NOMO-1 treated with DMSO at 0.1 percent for 48 hours (cell line): ENCODE results near the gene POLE4.

Experiments
- DNase-seq: peaks from one replicate; lab custom pipeline; 2025; ENCODE audit not compliant: unreplicated experiment; lab: John Stamatoyannopoulos, UW

POLE4 gene

DNA sequence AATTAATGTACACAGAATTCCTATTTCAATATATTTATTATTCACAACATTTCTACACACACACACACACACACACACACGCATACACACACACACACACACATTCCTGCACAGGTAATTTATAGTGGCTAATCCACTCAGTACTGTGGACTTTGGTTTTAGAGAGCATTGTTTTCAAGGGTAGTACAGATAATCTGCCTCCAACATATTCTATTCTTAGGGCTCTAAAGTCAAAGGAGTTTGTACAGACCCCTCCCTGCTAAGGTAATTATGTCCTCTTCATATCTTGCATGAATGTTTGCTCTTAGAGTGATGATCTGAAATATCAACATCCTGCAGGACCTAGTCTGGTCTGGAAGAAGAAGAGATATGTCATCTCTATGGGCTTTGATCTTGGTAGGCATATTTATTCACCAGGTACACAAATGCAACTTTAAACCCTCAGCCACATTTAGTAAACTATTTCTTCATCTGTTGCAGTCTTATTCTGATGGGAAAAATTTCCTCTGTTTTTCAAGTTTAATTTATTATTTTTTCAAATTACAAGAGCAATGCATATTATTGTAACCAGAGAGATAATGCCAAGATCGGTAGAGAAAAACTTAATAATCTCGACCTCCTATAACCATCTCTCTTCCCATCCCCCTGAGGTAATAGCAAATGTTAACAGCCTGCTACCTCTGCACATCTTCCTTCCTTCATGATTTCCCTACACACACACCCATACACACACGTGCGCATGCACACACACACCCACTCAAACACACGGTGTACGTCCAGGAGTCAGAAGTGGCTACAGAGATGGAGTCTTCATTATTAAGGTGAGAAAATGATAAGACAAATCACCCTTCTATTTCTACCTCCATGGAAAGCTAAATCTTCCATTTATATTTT lies 18.3 kb upstream of the POLE4 start:
- no peak for DNase-seq

DNA sequence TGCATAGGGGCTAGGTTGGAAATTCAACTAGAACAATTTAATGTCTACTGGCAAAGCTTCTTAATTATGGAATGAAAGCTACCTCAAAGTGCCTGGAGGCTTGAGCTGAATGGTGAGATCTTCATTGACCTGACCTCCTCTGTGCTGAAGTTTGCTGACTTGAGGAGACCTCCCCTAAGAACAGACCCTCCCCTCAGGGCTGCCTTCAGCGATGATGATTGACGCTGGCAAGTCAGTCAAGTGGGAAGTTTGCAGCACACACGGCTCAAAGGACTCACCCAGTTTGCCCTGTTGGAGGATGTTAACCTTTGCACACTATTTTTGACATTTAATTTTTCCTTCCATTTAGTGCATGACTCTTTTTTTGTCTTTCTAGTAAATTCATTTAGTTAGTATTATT lies 17.2 kb upstream of the POLE4 start:
- no peak for DNase-seq

DNA sequence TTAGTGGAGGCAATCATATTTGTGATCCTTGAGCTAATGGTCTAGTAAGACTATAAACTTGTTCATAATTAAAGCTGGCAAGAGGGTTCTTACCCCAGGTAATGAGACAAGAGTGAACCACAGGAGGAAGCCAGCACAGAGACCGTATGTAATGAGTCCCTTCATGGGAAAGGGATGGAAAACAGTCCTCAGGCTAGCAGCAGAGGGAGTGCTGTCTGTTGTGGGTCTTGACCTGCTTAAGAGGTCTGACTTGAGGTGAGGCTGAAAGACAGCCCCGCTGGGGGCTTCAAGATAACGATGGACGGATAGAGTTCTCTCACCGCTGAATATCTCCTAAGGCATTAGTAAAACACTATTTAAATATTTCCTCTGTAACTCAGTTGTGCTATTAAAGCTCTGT lies 16.2 kb upstream of the POLE4 start:
- no peak for DNase-seq

DNA sequence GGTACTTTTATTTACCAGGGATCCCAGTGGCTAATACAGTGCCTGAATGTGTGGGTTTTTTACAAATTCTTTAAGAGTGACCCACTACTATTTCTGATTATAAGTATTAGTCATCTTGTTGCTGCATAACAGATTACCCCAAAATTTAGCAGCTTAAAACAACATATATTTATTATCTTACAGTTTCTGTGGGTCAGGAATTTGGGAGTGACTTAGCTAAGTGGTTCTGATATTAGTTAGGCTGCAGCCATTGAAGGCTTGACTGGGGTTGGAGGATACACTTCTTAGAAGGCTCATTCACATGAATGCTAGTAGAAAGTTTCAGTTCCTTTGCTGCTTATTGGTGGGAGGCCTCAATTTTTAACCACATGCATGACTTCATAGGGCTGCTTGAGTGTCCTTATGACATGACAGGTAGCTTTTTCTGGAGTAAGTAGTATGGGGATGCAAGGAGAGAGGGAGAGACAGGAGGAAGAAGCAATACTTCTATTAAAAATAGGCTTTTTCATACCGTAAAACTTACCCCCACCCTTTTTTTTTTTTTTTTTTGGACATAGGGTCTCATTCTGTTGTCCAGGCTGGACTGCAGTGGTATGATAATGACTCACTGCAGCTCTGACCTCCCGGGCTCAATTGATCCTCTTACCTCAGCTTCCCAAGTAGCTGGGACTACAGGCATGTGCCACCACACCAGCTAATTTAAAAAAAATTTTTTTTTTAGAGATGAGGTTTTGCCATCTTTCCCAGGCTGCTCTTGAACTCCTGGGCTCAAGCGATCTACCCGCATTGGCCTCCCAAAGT lies 13.3 kb upstream of the POLE4 start:
- DNase-seq, result peak; percentile 64

DNA sequence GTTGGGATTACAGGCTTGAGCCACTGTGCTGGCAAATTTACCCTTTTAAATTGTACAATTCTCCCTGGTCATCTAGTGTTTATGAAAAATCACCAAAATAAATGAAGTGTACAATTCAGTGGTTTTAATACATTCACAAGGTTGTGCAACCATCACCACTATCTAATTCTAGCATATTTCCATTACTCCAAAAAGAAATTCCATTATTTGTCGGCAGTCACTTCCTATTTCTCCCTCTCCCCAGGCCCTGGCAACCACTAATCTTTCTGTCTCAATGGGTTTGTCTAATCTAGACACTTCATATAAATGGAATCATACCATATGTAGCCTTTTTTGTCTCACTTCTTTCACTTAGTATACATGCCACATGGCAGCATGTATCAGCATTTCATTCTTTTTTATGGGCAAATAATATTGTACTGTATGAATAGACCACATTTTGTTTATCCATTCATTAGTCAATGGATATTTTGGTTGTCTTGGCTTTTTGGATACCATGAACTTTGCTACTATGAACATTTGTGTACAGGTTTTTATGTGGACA lies 12.6 kb upstream of the POLE4 start:
- DNase-seq, result no peak

DNA sequence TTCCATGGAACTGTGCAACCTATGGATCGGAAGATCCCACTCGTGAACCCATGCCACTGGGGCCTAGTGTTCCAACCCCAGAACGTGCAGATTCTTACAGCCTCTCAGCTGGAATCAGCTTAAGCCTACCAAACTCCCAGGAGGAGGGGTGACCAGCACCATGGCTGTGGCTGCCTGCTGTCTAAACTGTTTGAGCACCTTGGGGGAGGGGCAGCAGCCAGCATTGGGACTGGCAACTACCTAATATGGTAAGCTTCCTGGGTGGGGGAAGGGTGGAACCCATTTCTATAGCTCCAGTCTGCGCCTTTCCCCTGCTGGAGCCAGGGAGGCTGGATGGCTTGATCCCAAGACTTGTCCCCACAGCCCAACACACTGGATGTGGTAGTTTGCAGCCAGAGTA lies 10.7 kb upstream of the POLE4 start:
- no peak for DNase-seq

DNA sequence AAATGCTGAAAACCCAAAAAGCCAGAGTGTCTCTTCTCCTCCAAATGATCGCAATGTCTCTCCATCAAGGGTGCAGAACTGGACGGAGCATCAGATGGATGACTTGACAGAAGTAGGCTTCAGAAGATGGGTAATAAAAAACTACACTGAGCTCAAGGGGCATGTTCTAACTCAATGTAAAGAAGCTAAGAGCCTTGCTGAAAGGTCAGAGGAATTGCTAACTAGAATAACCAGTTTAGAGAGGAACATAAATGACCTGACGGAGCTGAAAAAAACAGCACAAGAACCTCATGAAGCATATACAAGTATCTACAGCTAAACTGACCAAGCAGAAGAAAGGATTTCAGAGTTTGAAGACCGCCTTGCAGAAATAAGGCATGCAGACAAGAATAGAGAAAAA lies 9.7 kb upstream of the POLE4 start:
- DNase-seq, result no peak

DNA sequence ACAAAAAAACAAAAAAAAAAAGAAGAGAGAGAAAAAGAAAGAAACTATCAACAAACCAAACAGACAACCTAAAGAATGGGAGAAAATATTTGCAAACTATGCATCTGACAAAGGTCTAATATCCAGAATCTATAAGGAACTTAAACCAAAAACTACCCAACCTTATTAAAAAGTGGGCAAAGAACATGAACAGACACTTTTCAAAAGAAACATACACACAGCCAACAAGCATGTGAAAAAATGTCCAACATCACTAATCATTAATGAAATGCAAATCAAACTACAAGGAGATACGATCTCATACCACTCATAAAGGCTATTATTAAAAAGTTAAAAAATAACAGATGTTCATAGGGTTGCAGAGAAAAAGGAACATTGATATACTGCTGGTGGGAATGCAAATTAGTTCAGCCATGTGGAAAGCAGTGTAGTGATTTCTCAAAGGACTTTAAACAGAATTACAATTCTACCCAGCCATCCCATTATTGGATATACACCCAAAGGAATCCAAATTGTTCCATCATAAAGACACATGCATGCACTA lies 7.2 kb upstream of the POLE4 start:
- no peak for DNase-seq

DNA sequence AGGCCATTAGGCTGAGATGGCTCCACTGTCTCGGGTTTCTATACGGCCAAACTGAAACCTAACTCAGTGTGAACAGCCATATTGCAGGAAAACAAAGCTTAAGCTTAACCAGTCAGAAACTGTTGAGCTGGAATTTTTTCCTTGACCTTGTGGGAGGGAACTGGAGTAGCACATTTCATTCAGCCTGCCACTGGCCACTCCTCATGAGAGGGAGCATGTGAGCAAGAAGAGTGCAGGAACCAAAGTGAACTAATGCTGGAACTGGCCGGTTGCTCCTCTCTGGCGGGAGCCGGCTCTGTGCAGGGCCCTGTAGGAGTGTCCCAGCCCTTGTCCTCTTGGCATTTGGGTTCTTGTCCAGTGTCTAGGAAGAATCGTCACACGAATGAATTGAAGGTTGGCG lies 5.9 kb upstream of the POLE4 start:
- DNase-seq, result no peak

DNA sequence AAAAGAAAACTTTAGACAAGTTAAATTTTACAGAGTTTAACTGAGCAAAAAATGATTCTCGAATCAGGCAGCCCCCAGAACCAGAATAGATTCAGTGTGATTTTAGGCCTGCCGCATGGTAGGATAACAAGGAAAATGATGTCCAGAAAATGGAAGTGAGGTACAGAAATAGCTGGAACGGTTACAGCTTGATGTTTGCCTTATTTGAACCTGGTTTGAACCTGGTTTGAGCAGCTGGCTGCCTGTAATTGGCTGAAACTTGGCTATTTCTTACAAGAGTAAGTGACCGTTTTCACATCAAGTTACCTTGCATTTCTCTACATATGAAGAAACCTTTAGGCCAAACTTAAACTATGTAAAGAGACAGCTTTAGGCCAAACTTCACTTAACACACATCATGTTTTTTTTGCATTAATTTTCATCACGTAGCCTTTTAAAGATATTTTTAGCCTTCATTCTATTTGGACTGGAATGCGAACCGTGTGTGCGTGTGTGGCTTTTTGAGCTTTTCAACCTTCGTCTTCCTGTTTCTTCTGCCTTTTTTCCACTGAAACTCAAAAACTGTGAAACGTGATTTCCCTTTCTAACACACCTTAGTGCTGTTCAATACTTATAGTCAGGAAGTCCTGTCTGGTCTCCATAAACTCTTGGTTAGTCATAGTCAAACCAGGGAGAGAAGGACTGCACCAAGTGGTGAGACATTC lies 4.5 kb upstream of the POLE4 start:
- no peak for DNase-seq

DNA sequence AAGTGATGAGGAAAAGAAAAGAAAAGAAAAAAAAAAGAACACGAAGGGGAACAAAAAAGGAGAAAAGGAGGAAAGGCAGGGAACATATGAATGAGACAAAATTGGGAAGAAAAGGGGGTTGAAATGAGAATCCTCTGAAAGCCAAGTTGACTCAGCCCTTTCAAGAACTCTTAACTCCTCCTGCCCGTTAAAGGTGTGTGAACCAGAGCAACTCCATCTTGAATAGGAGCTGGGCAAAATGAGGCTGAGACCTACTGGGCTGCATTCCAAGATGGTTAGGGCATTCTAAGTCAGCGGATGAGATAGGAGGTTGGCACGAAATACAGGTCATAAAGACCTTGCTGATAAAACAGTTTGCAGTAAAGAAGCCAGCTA lies 4.0 kb upstream of the POLE4 start:
- no peak for DNase-seq

DNA sequence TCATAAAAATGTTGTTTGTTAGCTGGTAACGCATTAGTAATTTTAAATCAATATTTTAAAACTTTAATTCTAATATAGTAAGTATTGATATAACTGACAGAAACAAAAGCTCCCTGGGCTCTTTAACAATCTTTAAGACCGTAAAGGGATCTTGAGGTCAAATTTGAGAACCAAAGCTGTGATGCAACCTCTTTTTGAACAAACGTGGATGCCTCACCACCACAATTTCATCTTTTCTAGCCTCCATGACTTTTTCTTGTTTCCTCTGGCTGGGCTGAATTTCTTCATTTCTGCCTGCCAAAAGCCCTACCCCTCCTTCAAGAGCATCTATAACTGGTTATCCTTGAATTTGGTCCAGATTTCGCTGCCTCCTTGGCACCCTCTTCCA lies 563 bp upstream of the POLE4 start:
- peak; percentile 76 for DNase-seq

DNA sequence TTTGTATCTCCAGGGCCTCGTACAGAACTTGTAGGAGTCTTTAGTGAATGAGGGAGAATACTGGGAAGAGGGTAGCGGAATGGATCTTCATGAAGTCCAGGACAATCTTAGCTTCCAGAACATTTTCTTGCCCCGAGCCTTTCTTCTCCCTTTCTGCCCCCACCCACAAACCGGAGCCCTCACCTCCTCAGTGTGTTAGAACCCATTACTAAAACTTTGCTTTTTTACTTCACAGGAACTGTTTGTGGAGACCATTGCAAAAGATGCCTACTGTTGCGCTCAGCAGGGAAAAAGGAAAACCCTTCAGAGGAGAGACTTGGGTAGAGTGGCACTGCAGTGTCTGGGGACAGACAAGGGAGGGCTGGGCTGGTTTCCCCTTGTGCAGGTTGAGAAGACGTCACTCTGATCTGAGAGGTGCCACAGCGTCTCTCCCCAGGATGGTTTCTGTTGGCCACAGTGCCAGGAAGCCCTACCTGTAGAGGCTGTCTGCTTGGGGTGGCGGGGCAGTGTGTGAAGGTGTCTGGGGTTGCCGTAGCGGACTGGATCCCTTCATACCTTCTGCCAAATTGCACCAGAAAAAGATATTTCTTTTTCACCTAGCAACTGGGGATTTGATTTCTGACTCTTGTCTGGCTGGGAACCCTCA lies 786 bp downstream of the POLE4 start:
- no peak for DNase-seq

DNA sequence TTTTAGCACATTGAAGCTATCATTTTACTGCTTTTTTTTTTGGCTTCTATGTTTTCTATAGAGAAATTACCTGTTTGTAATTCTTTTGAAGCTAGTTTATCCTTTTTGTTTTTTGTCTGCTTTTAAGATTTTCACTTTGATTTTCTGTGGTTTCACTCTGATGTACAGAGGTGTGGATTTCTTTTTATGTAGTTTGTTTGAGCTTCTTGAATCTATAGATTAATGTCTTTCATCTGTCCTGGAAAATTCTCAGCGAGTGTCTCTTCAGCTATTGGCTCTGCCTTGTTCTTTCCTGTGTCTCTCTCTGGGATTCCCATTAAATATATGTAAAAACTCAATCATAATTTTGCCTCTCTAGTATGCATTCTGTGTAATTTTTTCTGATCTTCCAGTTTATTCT lies 8.4 kb downstream of the POLE4 start:
- no peak for DNase-seq

DNA sequence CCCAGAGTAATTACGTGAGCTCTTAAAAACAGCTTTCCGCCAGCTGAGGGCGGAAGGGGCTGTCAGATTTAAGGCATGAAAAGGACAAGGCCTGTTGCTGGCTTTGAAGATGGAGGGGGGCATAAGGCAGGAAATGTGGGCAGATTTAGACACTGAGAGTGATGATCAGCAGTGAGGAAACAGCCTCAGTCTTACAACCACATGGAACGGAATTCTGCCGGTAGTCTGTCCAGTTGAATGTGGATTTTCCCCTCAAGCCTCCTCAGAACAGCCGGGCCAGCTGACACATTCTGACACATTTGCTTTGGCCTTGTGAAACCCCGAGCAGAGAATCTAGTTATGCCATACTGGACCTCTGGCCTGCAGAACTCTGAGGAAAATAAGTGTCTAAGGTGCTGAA lies 16.6 kb downstream of the POLE4 start:
- no peak for DNase-seq

DNA sequence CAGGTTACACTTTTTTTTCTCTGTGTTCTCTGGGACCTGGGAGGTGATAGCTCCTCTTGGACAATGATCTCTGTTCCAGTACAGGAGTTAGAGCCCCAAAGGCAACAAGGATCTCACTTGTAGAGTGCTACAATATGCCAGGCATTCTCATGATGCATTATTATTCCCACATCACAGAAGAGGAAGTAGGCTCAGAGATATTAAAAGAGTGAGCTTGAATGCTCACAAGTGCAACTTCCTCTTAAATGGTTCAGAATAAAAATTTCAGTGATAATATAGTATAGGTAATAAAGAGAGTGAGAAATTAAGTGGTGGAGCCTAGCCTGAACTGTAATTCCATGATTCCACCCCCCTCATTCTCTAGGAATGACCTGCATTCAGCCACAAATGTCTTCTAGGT lies 21.4 kb downstream of the POLE4 start:
- DNase-seq, result peak; percentile 78

DNA sequence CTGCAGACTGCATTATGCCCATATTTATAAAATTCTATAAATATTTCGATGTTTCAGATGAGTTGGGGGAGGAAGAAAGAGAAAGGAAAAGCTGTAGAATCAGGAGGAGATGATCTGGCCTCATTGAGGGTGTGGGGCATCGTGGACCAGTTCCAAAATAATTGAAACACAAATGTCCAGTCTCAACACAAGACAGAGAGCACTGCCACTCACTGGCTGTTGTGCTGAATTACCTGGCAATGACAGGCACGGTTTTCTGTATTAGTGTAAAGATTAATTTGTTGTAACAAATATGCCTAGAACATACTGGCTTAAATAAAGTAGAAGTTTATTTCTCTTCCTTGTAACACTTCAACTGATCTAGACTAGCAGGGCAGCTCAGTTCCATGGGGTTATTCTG lies 24.1 kb downstream of the POLE4 start:
- DNase-seq, result no peak

DNA sequence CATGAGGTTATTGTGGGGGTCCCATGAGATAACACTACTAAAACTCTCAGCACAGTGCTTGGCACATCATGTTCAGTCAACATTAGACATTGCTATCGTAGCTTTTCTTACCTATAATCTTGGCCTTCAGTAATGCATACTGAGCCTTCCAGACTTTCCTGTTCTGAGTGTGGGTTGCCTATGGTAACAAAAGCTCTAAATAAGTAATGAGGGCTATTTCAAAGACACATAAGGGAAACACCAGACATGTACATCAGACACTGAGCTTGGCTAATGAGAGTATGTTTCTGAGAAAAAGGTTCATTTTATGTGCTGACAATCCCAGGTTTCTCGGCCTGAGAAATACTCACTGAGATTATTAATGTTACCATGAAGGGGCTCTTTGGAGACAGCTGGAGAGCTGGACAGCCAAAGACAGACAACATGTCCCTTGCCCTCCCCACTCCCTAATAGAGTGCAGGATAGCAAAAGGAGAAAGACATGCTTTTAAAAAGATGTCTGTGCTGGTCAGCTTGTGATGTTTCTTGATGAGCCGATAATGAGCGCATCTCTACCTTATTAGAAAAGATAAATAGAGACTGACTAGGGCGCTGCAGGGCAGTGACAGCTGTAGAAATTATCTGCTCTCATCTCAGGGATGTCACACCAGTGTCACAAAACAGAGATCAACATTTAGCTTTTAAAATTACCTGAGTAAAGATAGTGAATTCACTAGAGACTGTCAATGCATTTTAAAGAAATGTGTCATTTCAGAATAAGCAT lies 25.4 kb downstream of the POLE4 start:
- no peak for DNase-seq

DNA sequence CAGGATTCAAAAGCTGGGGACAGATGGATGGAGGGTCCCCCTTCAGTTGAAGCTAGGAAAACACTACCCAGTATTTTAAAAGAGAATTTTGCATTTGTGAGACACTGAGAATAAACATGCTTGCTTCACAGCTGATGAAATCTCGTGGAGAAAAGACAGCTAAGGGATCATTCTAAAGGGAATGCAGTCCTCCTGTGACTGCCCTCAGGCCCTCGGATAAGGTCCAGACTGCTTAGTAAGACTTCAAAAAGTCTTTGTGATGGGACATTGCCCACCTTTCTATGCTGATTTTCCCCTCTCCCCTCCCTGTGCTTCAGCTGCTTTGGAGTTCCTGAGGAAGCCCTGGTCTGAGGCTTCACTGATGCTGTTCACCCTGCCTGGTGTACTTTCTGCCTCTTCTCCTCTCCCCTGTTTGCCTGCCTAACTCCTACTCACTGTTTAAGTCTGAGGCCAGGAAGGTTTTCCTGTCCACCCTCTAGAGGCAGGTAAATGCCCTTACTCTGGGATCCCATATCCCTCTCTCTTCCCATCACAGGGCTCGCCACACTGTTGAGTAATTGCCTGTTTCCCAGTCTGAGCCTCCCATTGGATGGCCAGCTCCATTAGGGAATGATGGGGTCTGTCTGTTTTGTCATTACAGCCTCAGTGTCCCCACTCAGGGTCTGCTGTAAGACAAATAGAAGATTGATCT lies 26.6 kb downstream of the POLE4 start:
- no peak for DNase-seq
